Renal pelvis (tissue), 12 donors: ENCODE measurements around the gene PCAT6. TPM values are rescaled to one million over a fixed set of nuclear protein-coding genes. Genes with fewer than 3 reads are reported as not detected.
A peak's percentile ranks its signal among the peaks of the same experiment; 100 is the strongest.
"Not testable (repeated sequence)": the region's sequence is repeated elsewhere in the genome, so short reads cannot be mapped to it uniquely, and the experiment has no call there.

Experiments used
- DNase-seq: peaks from one replicate; pipeline ENCODE4 v3.0.0-alpha.2; 2013
- long read RNA-seq, 16 experiments: transcript quantifications; one replicate each; lab custom pipeline, GENCODE V29; 2026
- polyA plus RNA-seq, 3 donors: library from polyadenylated mRNA; unstranded; fragments of 120-200 nt; gene quantifications; one replicate each; pipeline ENCODE4 v1.2.1, GENCODE V29; 2013; ENCODE audit not compliant: insufficient read length in 3 of 3

Gene PCAT6
- polyA plus RNA-seq: 1 to 10 TPM; 2.9 to 4.2 (median 4.0) TPM
- long read RNA-seq, donor 1: 0 reads
- long read RNA-seq, donor 2, partial matches to known transcripts: 0 of 2 reads
- long read RNA-seq, donor 2, other reads (novel, unspliced or antisense): 0 of 2 reads
- long read RNA-seq, donor 3, partial matches to known transcripts: 0 of 2 reads
- long read RNA-seq, donor 3, other reads (novel, unspliced or antisense): 0 of 2 reads
- long read RNA-seq, donor 4, partial matches to known transcripts: 0 of 1 reads
- long read RNA-seq, donor 4, other reads (novel, unspliced or antisense): 0 of 1 reads
- long read RNA-seq, donor 5: 0 reads
- long read RNA-seq, donor 6, partial matches to known transcripts: 0 of 1 reads
- long read RNA-seq, donor 6, other reads (novel, unspliced or antisense): 0 of 1 reads
- long read RNA-seq, donor 7, partial matches to known transcripts: 0 of 2 reads
- long read RNA-seq, donor 7, other reads (novel, unspliced or antisense): 0 of 2 reads
- long read RNA-seq, donor 8, partial matches to known transcripts: 0 of 3 reads
- long read RNA-seq, donor 8, other reads (novel, unspliced or antisense): 0 of 3 reads
- long read RNA-seq, donor 9, partial matches to known transcripts: 0 of 4 reads
- long read RNA-seq, donor 9, other reads (novel, unspliced or antisense): 0 of 4 reads
- long read RNA-seq, donor 10, partial matches to known transcripts: 0 of 1 reads
- long read RNA-seq, donor 10, other reads (novel, unspliced or antisense): 0 of 1 reads
- long read RNA-seq, donor 11, partial matches to known transcripts: 0 of 2 reads
- long read RNA-seq, donor 11, other reads (novel, unspliced or antisense): 0 of 2 reads
- long read RNA-seq, donor 12, partial matches to known transcripts: 0 of 1 reads
- long read RNA-seq, donor 12, other reads (novel, unspliced or antisense): 0 of 1 reads
- long read RNA-seq, donor 13, partial matches to known transcripts: 5 of 6 reads
- long read RNA-seq, donor 13, other reads (novel, unspliced or antisense): 0 of 6 reads
- long read RNA-seq, donor 14: 0 reads
- long read RNA-seq, donor 15: 0 reads
- long read RNA-seq, donor 16, partial matches to known transcripts: 0 of 1 reads
- long read RNA-seq, donor 16, other reads (novel, unspliced or antisense): 0 of 1 reads

DNA sequence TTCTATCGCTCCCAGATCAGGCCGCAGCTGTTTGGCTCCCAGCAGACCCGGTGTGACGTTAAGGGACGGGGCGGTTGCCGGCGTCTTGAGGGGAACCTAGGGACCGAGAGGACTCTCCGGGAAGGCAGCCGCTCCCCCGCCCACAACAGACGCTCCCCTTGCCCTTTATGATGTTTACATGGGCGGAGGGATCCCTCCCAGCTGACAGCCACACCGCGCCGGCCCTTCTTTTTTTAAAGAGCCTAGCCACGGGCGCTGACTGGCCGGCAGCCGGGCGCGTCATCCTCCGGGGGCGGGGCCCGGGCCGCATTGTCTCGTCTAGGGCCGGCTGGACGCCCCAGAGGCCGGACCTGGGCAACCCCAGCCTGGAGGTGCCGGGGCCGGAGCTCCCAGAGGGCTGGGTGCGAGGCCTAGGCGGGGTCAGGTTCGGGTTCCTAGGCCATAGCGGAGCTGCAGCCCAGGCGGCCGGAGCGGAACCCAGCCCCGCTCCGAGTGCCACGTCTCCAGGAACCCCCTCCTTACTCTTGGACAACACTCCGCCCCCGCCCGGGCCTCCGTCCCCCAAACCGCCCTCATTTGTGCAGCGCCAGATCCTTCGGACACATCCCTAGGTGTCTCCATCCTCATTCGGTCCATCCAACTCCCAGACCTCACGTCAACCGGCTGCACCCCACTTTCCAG lies at the start of gene PCAT6:
PCAT6 (plus strand) TSS at position 340 of the 681 bp plus-strand sequence.
- peak; percentile 96 for DNase-seq

DNA sequence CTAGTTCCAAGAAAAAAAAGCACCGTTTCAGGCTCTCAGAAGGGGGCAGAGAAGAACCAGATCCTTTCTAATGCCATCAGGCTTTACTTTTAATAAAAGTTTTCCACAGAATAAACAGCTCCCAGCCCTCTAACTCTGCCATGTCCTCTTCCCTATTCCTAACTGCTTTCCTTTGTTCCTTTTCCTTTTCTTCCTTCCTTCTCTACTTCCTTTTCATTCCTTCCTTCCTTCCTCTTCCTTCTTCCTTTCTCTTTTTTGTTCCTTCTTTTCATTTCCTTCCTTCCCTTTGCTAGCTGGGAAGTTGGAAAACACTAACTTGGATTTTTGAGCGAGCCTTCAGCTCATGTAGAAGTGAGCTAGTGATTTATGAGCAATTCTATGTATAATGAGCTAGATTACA lies 48.7 kb upstream of the PCAT6 start:
- DNase-seq: no peak

DNA sequence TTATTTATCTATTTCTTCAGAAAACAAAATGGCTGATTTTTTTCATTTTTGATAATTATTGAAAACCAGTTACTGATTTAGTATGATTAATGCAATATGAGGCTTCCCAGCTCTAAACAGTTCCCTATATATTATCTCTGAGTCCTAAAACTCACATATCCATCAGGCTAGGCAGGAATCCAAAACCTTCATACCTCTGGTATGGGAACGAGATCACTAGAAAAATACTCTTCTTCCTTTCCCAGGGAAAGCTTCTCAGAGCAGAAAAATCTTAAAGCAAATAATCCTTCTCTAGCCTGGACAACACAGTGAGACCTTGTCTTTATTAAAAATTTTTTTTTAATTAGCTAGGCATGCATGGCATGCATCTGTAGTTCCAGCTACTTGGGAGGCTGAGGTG lies 45.0 kb upstream of the PCAT6 start:
- DNase-seq: no peak

GRCh38 chr1:202770135-202770534 lies 40.6 kb upstream of the PCAT6 start:
- DNase-seq: no peak

GRCh38 chr1:202781180-202781579 lies 29.6 kb upstream of the PCAT6 start:
- DNase-seq: no peak

GRCh38 chr1:202786804-202787203 lies 23.9 kb upstream of the PCAT6 start:
- DNase-seq: no peak

GRCh38 chr1:202788800-202789199 lies 22.0 kb upstream of the PCAT6 start:
- no peak for DNase-seq

GRCh38 chr1:202791077-202791747 lies 19.5 kb upstream of the PCAT6 start:
- no peak for DNase-seq

GRCh38 chr1:202794051-202794740 lies 16.6 kb upstream of the PCAT6 start:
- no peak for DNase-seq

DNA sequence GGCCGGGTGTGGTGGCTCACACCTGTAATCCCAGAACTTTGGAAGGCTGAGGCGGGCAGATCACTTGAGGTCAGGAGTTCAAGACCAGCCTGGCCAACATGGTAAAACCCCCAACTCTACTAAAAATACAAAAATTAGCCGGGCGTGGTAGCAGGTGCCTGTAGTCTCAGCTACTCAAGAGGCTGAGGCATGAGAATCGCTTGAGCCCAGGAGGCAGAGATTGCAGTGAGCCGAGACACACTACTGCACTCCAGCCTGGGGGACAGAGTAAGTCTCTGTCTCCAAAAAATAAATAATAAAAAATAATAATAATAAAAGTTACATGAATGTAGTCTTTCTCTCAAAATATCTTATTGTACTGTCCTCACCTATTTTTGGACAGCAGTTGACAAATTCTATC lies 15.8 kb upstream of the PCAT6 start:
- not testable (repeated sequence) for DNase-seq

GRCh38 chr1:202796670-202797069 lies 14.1 kb upstream of the PCAT6 start:
- DNase-seq: no peak

GRCh38 chr1:202798260-202798659 lies 12.5 kb upstream of the PCAT6 start:
- DNase-seq: no peak

DNA sequence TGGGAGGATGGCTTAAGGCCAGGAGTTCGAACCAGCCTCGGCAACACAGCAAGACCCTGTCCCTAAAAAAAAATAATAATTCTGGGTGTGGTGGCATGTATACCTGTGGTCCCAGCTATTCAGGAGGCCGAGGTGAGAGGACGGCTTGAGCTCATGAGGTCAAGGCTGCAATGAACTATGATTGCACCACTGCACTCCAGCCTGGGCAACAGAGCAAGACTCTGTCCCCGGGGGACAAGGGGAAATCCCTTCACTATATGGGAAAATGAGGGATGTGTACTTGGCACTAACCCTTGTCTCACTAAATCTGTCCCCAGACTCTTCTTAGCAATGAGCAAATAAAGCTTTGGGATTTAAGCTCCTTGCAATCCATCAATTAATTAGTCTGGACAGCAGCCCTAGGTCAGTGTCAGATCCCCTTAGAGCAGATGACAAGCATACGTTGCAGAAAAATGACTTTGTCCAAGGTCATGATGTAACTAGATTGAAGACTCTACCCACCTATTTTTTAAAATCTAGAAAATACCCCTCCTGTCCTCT lies 11.9 kb upstream of the PCAT6 start:
- DNase-seq: no peak

GRCh38 chr1:202800742-202801141 lies 10.0 kb upstream of the PCAT6 start:
- DNase-seq: no peak

DNA sequence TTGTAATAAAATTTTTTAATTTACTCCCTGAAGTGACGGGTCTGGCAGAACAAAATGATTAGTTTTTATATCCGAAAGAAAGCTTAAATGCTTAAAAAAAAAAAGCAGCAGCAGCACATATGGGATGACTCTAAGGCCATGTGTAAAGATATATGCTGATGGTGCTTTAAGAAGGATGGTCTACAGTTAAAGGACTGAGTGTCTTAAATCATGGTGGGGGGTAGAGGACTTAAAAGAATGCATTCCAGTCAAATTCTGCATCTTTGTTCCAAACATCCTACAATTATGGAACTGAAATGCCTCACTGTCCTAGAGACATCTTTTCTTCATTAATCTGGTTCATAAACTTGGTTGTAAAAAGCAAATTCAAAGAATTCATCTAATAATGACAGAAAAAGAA lies 9.6 kb upstream of the PCAT6 start:
- no peak for DNase-seq

GRCh38 chr1:202802034-202802433 lies 8.7 kb upstream of the PCAT6 start:
- no peak for DNase-seq

DNA sequence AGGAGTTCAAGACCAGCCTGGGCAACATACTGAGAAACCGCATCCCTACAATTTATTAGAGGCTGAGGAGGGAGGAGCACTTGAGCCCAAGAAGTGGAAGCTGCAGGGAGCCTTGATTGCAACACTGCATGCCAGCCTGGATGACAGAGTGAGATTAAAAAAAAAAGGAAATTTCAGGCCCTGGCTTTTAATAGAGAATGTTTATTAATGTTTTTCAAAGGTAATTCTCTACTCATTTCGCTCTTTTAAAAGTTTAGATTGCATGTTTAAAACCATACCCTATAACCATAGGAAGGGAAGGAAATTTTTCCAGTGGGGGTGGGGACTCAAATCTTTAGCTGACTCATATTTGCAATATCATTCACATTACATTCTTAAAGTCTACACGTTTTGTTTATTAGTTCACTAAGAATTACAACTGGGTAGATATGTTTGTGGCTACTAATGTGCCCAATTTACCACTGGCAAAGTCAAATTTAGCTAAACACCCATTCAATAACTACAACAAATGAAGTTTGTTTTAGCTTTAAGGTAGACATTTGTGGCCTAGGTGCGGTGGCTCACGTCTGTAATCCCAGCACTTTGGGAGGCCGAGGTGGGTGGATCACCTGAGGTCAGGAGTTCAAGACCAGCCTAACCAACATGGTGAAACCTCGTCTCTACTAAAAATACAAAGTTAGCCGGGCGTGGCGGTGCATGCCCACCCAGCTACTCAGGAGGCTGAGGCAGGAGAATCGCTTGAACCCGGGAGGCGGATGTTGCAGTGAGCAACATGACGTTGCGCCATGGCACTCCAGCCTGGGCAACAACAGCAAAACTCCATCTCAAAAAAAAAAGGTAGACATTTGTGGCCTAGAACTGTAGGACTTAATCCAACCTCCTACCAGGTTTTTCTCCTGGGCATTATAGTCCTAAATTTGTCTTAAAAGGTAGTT lies 7.5 kb upstream of the PCAT6 start:
- no peak for DNase-seq

DNA sequence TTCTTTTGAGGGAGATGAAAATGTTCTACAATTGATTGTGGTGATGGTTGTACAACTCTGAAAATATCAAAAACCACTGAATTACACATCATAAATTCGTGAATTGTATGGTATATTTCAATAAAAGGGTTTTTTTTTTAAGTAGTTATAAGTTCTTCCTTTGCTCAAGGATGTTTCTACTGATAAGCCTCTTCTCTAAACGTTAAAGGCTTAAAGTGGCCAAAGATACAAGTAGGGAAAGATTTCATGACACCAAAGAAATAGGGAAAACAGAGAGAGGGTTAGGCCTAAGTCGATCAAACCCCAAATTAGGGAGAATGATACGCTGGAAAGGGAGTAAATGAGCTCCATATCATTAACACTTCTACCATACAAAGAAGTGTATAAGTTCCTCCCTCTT lies 6.6 kb upstream of the PCAT6 start:
- DNase-seq: no peak
